H9 (cell line): ENCODE data around the gene SMIM20. TPM values are rescaled to one million over a fixed set of nuclear protein-coding genes. Genes with fewer than 3 reads are reported as not detected.

Experiments used
- DNase-seq: peaks from one replicate; pipeline ENCODE4 v3.0.0-alpha.2; 2017
- H2AFZ ChIP-seq: one replicate; pipeline ENCODE4 v1.6.1; 2013; ENCODE audit warnings: mild to moderate bottlenecking, low read length, control low read depth, moderate library complexity
- H2AK5ac ChIP-seq: 2 replicates; pipeline ENCODE4 v1.6.1; 2013; ENCODE audit warnings: low read length, control low read depth, mixed read lengths; ENCODE audit not compliant: insufficient read length
- H2BK120ac ChIP-seq: one replicate; pipeline ENCODE4 v1.6.1; 2013; ENCODE audit warnings: low read depth, mild to moderate bottlenecking, low read length, control low read depth, inconsistent platforms; ENCODE audit not compliant: poor library complexity, severe bottlenecking
- H2BK12ac ChIP-seq: 2 replicates; pipeline ENCODE4 v1.6.1; 2013; ENCODE audit warnings: low read length, control low read depth, mixed read lengths, low read depth; ENCODE audit not compliant: insufficient read length
- H2BK15ac ChIP-seq: 2 replicates; pipeline ENCODE4 v1.6.1; 2013; ENCODE audit warnings: low read depth, low read length, control low read depth
- H2BK20ac ChIP-seq: one replicate; pipeline ENCODE4 v1.6.1; 2013; ENCODE audit warnings: low read depth, mild to moderate bottlenecking, low read length, control low read depth, inconsistent platforms; ENCODE audit not compliant: poor library complexity, severe bottlenecking
- H2BK5ac ChIP-seq: 2 replicates; pipeline ENCODE4 v1.6.1; 2013; ENCODE audit warnings: low read length, control low read depth, mixed read lengths; ENCODE audit not compliant: insufficient read length
- H3K14ac ChIP-seq: 2 replicates; pipeline ENCODE4 v1.6.1; 2013; ENCODE audit warnings: low read length, control low read depth; ENCODE audit not compliant: insufficient read depth
- H3K18ac ChIP-seq: 2 replicates; pipeline ENCODE4 v1.6.1; 2013; ENCODE audit warnings: low read depth, mild to moderate bottlenecking, mixed read lengths, low read length, control low read depth; ENCODE audit not compliant: insufficient read length
- H3K23ac ChIP-seq: 2 replicates; pipeline ENCODE4 v1.6.1; 2013; ENCODE audit warnings: low read length, control low read depth, mixed read lengths, low read depth; ENCODE audit not compliant: insufficient read length
- H3K23me2 ChIP-seq: 2 replicates; pipeline ENCODE4 v1.6.1; 2013; ENCODE audit warnings: low read depth, mild to moderate bottlenecking, mixed read lengths, low read length, control low read depth; ENCODE audit not compliant: insufficient read length, poor library complexity, severe bottlenecking
- H3K27ac ChIP-seq: 2 replicates; pipeline ENCODE4 v1.5.1; 2013; ENCODE audit warnings: low read length, control low read depth, mixed read lengths, low read depth; ENCODE audit not compliant: insufficient read length
- H3K27me3 ChIP-seq: 2 replicates; pipeline ENCODE4 v1.6.1; 2013; ENCODE audit warnings: low read length, control low read depth, inconsistent platforms; ENCODE audit not compliant: insufficient read depth
- H3K4ac ChIP-seq: 2 replicates; pipeline ENCODE4 v1.6.1; 2013; ENCODE audit warnings: low read depth, mild to moderate bottlenecking, control low read depth, inconsistent platforms, low read length, moderate library complexity
- H3K4me1 ChIP-seq: 2 replicates; pipeline ENCODE4 v1.6.1; 2013; ENCODE audit warnings: low read length, control low read depth, inconsistent platforms; ENCODE audit not compliant: insufficient read depth
- H3K4me2 ChIP-seq: 2 replicates; pipeline ENCODE4 v1.6.1; 2013; ENCODE audit warnings: low read length, control low read depth, mixed read lengths; ENCODE audit not compliant: insufficient read length, insufficient read depth
- H3K56ac ChIP-seq: 2 replicates; pipeline ENCODE4 v1.6.1; 2013; ENCODE audit warnings: low read depth, mild to moderate bottlenecking, mixed read lengths, low read length, control low read depth; ENCODE audit not compliant: insufficient read length
- H3K79me1 ChIP-seq: 2 replicates; pipeline ENCODE4 v1.6.1; 2013; ENCODE audit warnings: low read depth, mild to moderate bottlenecking, moderate library complexity, low read length, control low read depth, inconsistent platforms; ENCODE audit not compliant: insufficient read depth, poor library complexity, severe bottlenecking
- H3K79me2 ChIP-seq: 2 replicates; pipeline ENCODE4 v1.6.1; 2013; ENCODE audit warnings: low read length, control low read depth, inconsistent platforms; ENCODE audit not compliant: insufficient read depth
- H3K9ac ChIP-seq: 2 replicates; pipeline ENCODE4 v1.6.1; 2013; ENCODE audit warnings: low read length, control low read depth, mixed read lengths; ENCODE audit not compliant: insufficient read length; ENCODE audit errors: extremely low read depth
- H3K9me3 ChIP-seq: one replicate; pipeline ENCODE4 v1.6.1; 2013; ENCODE audit warnings: low read depth, low read length, inconsistent platforms; ENCODE audit not compliant: control insufficient read depth
- H3T11ph ChIP-seq: one replicate; pipeline ENCODE4 v1.6.1; 2013; ENCODE audit warnings: mild to moderate bottlenecking, low read length, control low read depth, inconsistent platforms
- H4K20me1 ChIP-seq: one replicate; pipeline ENCODE4 v1.6.1; 2013; ENCODE audit not compliant: control insufficient read depth, insufficient read length, insufficient read depth
- H4K5ac ChIP-seq: 2 replicates; pipeline ENCODE4 v1.6.1; 2013; ENCODE audit warnings: low read depth, mild to moderate bottlenecking, mixed read lengths, low read length, control low read depth; ENCODE audit not compliant: insufficient read length
- H4K8ac ChIP-seq: replicated peaks from 2 replicates; pipeline ENCODE4 v1.6.1; 2013; ENCODE audit warnings: low read length, control low read depth, mixed read lengths, low read depth; ENCODE audit not compliant: insufficient read length
- H4K91ac ChIP-seq: 2 replicates; pipeline ENCODE4 v1.6.1; 2013; ENCODE audit warnings: low read depth, mild to moderate bottlenecking, moderate library complexity, mixed read lengths, low read length, control low read depth; ENCODE audit not compliant: insufficient read length
- H3K27ac Mint-ChIP-seq, 3 experiments: 2 replicates in 2 of 3; 3 replicates in 1 of 3; pipeline ENCODE4 v1.8.0; 2020 to 2021; ENCODE audit warnings: mixed read lengths in 3 of 3, mild to moderate bottlenecking in 1 of 3, moderate library complexity in 1 of 3
- H3K27me3 Mint-ChIP-seq: 2 replicates; pipeline ENCODE4 v1.8.0; 2021; ENCODE audit warnings: low read depth, mild to moderate bottlenecking, moderate library complexity, mixed read lengths
- H3K36me3 Mint-ChIP-seq, 3 experiments: 2 replicates in 2 of 3; 3 replicates in 1 of 3; pipeline ENCODE4 v1.8.0; 2020 to 2021; ENCODE audit warnings: low read depth in 3 of 3, mixed read lengths in 3 of 3; ENCODE audit not compliant: insufficient read depth in 1 of 3
- H3K4me1 Mint-ChIP-seq, 2 experiments: 2 replicates each; pipeline ENCODE4 v1.8.0; 2020; ENCODE audit warnings: mixed read lengths in 2 of 2
- H3K4me3 Mint-ChIP-seq, 2 experiments: 2 replicates in 1 of 2; 3 replicates in 1 of 2; pipeline ENCODE4 v1.8.0; 2020 to 2021; ENCODE audit warnings: mild to moderate bottlenecking in 2 of 2, mixed read lengths in 2 of 2, moderate library complexity in 1 of 2
- H3K9me3 Mint-ChIP-seq, 2 experiments: 2 replicates in 1 of 2; 3 replicates in 1 of 2; pipeline ENCODE4 v1.8.0; 2020; ENCODE audit warnings: mild to moderate bottlenecking in 2 of 2, mixed read lengths in 2 of 2, moderate library complexity in 1 of 2
- CTCF ChIP-seq: fragments of 200-600 bp; sonication (generic); conservative IDR thresholded peaks from 3 replicates; pipeline ENCODE4 v1.8.0; 2021; ENCODE audit warnings: antibody characterized with exemption, mild to moderate bottlenecking
- WGBS: extraction: QIAGEN DNeasy Blood & Tissue Kit; methylation state at CpG from one replicate; pipeline ENCODE4 v1.1.7; 2013; ENCODE audit warnings: missing lambda C conversion rate, low lambda C conversion rate, mixed read lengths; ENCODE audit not compliant: insufficient read length; ENCODE audit errors: extremely low coverage; 5-methylcytosine and 5-hydroxymethylcytosine counted together
- total RNA-seq: library from RNA; stranded (reverse); gene quantifications from 2 replicates; pipeline ENCODE4 v1.2.1, GENCODE V29; 2021

The SMIM20 gene
- total RNA-seq, 1 experiment from 2014 or later, result 40.2 TPM

GRCh38 chr4:25901030-25901430, 13.0 kb upstream of the SMIM20 start:
- H3K14ac ChIP-seq, result no peak overlapping the region
- no peaks in the 10 kb centered on the region for H3K79me1 ChIP-seq
- no peak overlapping the region for H4K5ac ChIP-seq
- H3K4me1 ChIP-seq, result no peaks in the 10 kb centered on the region
- no peak overlapping the region for H4K91ac ChIP-seq
- no CpG with 5 or more reads among the region's 10 CpGs for WGBS
- no peak overlapping the region for H2BK12ac ChIP-seq
- H3K9ac ChIP-seq, result no peak overlapping the region
- no peak overlapping the region for H3K23ac ChIP-seq
- Mint-ChIP-seq H3K36me3 (no peaks in the 10 kb centered on the region), H3K4me3 (no peak overlapping the region), H3K4me1 (peaks cover 9 to 13% of the 10 kb centered on the region in 2 experiments), H3K27ac (no peak overlapping the region), H3K27me3 (no peaks in the 10 kb centered on the region; the same call in 1 of the 2 replicates), H3K9me3 (no peaks in the 10 kb centered on the region)
- H3K79me2 ChIP-seq, result no peaks in the 10 kb centered on the region
- H3K56ac ChIP-seq, result no peak overlapping the region
- H3K23me2 ChIP-seq, result no peaks in the 10 kb centered on the region
- no peaks in the 10 kb centered on the region for H4K20me1 ChIP-seq
- H4K8ac ChIP-seq, result no peak overlapping the region
- no peak overlapping the region for H3K27ac ChIP-seq
- H2BK15ac ChIP-seq, result no peak overlapping the region
- no peak overlapping the region for H2BK5ac ChIP-seq
- no peaks in the 10 kb centered on the region for H3K27me3 ChIP-seq
- no peak overlapping the region for H3K18ac ChIP-seq
- no peaks in the 10 kb centered on the region for H3K9me3 ChIP-seq
- no peak overlapping the region for H3K4me2 ChIP-seq
- H3K4ac ChIP-seq, result no peak overlapping the region
- H2BK120ac ChIP-seq, result no peak overlapping the region
- no peak overlapping the region for H2BK20ac ChIP-seq
- no peak overlapping the region for H3T11ph ChIP-seq
- DNase-seq, result no peak
- TF ChIP-seq CTCF, result no peak
- H2AFZ ChIP-seq, result no peak overlapping the region
- H2AK5ac ChIP-seq, result no peak overlapping the region
